Stimulated activated CD4-positive, alpha-beta T cell treated with anti-CD3 and anti-CD28 coated beads, Interleukin-4, amount 100 ng/mL, for 1 hour (primary cell): Measurements from ENCODE around the gene FAM163A.
"Not testable (repeated sequence)": the region's sequence is repeated elsewhere in the genome, so short reads cannot be mapped to it uniquely, and the experiment has no call there.

Experiments used
- DNase-seq: peaks from one replicate; pipeline ENCODE4 v3.0.0-alpha.2; 2020

The FAM163A gene

GRCh38 chr1:179794669-179795068 lies 51.6 kb downstream of the FAM163A start:
- no peak for DNase-seq

- no peak for DNase-seq
These were observed 55.2 kb downstream of the FAM163A start for GRCh38 chr1:179798213-179798863.

- DNase-seq = no peak
These were observed 55.9 kb downstream of the FAM163A start for GRCh38 chr1:179798864-179799516.

DNA sequence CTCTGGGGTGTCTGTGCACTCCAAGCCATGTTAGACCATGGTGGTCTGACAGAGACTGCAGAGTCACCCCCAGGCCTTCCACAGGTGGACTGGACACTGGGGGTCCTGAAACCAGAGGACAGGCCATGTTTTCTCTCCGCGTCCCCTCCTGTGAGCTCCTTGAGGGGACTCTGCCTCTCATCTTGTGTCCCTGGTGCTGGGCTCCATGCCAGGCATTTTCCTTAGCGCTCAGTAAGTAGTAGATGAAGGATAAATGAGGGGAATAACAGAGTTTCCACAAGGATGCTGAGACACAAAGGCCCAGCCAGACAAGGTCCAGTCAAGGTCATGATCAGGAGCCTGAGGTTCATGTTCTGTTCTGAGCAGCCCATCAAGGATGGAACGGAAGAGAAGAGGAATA lies 57.4 kb downstream of the FAM163A start:
- no peak for DNase-seq

GRCh38 chr1:179803104-179803503 lies 60.0 kb downstream of the FAM163A start:
- no peak for DNase-seq

- no peak for DNase-seq
These were observed 60.8 kb downstream of the FAM163A start for GRCh38 chr1:179803918-179804317.

- DNase-seq = not testable (repeated sequence)
These were observed 61.3 kb downstream of the FAM163A start for GRCh38 chr1:179804417-179804816.

DNA sequence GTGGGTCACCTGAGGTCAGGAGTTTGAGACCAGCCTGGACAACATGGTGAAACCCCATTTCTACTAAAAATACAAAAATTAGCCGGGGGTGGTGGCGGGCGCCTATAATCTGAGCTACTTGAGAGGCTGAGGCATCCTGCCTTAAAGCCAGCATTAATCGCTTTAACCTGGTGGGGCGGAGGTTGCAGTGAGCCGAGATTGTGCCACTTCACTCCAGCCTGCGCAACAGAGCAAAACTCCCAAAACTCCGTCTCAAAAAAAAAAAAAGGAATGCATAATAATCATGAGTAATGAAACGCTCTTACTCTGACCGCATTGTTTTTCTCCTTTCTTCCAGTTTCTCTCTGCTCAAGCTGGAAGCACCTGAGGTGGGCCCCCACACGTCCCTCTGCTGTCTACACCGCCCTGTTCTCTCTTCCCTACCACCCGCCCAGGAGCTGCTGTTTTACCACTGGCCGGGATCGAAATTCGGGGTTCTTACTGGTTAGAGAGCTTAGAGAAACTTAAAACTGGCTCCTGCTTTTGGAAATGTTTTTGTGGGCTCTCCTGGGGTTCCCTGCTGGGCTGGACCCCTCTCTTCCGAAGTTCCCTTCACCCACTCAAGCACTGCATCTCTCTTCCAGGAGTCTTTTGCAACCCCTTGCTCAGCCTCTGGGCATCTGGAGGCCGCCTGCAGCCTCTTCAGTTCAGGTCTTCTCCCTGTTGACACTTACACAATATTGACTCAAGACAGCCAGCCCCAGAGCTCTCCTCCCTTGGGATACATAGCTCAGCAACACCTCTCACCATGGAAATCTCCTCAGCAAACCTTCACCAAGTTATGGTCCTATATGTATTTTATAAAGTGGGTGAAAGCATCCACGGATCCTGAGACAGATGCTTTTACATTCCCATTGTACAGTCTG lies 62.5 kb downstream of the FAM163A start:
- DNase-seq = no peak

DNA sequence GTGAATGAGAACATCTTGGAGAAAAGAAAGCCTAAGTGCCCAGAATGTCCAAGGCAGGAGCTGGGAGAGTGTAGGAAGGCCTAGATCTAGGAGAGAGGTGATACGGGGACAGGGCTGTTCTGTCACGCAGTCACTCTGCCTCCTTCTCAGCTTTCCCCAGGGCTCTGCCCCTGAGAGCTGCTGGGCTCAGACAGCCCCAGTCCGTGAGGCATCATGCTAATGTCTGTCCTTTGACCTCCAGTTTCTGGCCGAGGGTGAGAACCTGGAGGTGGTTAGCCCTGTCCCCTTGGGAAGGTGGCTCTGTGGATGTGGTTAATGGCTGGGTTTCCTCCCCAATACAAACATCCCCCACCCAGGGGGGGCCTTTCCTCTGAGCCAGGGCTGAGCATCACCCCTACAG lies 63.2 kb downstream of the FAM163A start:
- DNase-seq = no peak

DNA sequence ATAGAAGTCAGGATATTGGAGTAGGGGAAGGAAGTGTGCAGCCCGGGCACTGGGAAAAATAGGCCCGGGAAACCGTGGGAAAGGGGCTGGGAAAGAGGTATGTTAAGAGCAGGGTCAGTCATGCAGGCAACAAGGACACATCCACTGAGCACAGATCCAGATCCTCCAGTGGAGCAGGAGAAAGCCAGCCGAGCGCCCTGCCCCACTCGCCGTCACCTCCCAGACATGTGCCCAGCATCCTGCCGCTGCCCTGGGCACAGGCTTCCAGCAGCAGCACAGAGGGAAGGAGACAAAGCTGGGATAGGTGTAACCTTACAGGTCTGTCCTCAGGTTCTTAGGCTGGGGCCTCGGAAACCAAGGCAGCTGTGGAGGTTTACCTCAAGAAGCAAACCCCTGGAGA lies 64.2 kb downstream of the FAM163A start:
- DNase-seq = no peak

- DNase-seq = no peak
These were observed 64.8 kb downstream of the FAM163A start for GRCh38 chr1:179807691-179808485.

GRCh38 chr1:179808503-179808902 lies 65.4 kb downstream of the FAM163A start:
- no peak for DNase-seq

DNA sequence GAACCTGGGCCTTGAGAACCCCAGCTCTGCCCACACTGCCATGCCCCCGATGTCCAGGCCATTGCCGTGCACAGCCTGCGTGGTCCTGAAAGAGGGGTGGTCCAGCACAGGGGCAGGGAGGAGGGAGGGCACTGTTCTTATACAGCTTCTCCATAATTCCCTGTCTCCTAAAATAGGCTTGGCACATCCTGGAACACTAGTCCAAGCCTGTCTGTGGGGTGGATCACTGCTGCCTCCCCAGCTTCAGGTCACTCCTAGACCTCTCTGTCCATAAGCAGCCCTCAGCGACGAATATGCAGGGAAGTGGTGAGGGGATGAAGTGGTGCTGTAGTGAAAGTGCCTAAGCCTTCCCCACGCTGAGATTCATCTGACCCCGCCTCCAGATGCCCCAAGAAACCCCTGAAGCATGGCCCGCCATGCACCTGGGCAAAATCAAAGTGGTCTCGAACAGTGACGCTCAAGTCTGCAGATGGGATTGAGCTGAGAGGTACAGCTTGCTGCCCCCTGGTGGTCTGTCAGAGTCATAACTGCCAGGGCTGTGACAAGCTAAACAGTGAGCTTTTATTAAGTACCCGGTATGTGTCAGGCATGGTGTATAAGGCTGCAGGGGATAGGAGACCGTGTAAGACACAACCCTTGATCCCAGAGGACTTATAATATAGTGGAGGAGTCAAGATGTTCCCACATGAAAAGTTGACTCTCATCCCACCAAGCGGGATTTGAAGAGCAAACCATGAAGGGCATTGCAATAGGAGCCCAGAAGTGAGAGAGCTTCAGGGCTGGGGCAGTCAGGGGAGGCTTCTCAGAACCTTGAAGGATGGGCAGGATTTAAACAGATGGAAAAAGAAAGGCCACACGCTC lies 66.6 kb downstream of the FAM163A start:
- DNase-seq = peak; percentile 60

GRCh38 chr1:179810367-179810715 lies 67.2 kb downstream of the FAM163A start:
- DNase-seq = no peak

DNA sequence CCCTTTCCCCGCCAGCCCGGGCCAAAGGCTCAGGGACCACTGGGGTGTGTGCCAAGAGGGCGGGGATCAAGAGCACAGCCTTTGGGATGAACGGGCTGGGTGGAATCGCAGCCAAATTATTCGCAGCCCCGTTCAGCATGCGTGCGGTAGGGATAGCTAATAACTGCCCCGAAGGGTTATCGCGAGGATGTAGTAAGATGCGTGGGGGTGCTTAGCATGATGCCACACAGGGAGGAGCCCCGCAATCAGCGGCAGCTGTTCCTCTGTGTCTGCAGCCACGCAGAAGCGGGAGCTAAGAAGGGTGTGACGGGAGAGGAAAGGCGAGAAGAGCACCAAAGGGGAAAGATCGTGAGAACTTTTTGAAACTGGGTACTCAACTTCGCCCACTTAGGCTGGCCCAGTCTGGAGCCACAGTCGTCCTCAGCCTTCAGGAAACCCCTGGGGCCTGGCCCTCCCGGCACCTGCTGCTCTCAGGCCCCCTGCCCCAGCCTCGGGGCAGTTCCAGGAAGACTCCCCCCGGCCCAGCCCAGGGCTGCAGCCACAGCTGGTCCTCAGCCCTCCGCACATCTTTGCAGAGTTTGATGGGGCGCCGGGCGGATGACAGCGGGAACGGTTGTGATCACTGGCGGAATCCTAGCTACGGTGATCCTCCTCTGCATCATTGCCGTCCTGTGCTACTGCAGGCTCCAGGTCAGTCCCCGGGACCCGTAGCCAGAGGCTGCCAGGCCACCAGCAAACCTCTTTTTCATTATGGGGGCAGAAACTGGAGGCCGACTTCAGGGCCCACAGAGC lies 69.6 kb downstream of the FAM163A start:
- no peak for DNase-seq

GRCh38 chr1:179813626-179814545 lies 70.8 kb downstream of the FAM163A start:
- no peak for DNase-seq

DNA sequence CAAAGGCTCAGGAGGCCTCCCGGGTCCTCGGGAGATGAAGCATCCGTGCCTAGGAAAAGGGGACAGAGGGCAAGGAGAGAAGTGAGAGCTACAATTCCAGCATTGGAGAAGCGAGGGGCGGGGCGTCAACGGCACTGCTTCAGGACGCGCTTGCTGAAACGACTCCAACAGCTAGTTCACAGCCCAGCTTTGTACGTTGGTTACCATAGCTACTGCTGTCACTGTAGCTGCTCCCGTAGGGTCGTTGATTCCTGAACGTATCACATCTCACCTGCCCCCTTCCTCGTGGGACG lies 71.4 kb downstream of the FAM163A start:
- DNase-seq = no peak

GRCh38 chr1:179815641-179816040 lies 72.5 kb downstream of the FAM163A start:
- DNase-seq = no peak

- no peak for DNase-seq
These were observed 73.3 kb downstream of the FAM163A start for GRCh38 chr1:179816196-179816960.
